ENCODE measurements around the gene FAM72C. TPM values are rescaled to one million over a fixed set of nuclear protein-coding genes. Genes with fewer than 3 reads are reported as not detected.

Gene FAM72C
- total RNA-seq (2022; extraction: Qiagen RNA extraction): 3.6 to 5.9 TPM (median 4.8 TPM) in 5 replicates

GRCh38 chr1:143971924-143972700 is at the start of gene FAM72C:
Gene FAM72C (minus strand): TSS chr1:143971986. CDS start chr1:143971141, 845 bp downstream.

